HG03159 (cell line): Measurements from ENCODE around the gene FRMD7.
"Not testable (repeated sequence)": the region's sequence is repeated elsewhere in the genome, so short reads cannot be mapped to it uniquely, and the experiment has no call there.

Source experiments
- ATAC-seq: cut with Tn5 transposase; IDR thresholded peaks from one replicate; pipeline ENCODE4 v1.9.1; 2021; ENCODE audit warnings: mild to moderate bottlenecking, moderate library complexity; ENCODE audit not compliant: unreplicated experiment

The FRMD7 gene

DNA sequence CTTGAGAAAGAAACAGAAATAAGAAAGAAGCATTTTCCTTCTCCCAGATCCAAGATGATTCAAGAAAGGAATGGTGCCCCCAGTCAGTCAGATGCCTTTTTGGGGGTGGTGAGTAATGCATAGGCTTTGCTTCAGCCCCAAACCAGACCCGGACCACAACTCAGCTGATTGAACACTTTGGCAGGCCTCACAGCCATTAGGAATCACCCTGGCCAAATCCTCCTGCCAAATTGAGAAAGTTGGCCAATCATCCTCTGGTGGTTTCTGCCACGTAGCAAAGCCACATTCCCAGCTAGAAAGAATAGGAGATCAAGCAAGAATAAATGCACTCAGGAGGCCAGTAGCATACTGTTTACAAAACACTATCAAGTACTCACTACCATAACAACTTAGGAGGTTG, 33.7 kb downstream of the FRMD7 start:
- ATAC-seq = no peak

DNA sequence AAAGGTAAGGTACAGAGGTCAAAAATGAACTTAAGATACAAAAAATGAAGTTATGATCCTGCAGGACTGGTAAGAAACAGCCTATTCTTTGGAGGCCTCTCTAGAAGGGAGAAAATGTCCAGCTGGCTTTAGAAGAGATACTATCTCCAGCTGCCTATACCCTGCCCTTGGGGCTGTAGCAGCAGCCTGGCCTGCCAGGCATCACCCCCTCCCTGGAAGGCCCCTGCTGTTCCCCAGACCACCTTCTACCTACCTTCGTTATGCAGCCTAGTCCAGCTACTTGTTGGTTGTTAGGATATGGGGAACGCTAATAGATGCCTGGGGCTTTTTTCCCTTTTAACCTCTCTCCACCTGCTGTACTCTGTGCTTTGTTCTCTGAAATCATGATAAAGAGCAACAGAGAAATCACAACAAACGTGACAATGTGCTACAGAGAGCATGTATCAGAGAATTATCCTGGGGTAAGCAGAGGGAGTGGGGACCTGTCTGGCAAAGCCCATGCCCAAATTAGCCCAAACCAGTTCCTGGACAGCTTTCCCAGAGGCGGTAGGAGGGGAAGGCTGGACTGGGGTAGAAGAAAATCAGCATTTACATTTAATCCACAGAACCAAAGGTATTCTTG, 34.5 kb downstream of the FRMD7 start:
- no peak for ATAC-seq

DNA sequence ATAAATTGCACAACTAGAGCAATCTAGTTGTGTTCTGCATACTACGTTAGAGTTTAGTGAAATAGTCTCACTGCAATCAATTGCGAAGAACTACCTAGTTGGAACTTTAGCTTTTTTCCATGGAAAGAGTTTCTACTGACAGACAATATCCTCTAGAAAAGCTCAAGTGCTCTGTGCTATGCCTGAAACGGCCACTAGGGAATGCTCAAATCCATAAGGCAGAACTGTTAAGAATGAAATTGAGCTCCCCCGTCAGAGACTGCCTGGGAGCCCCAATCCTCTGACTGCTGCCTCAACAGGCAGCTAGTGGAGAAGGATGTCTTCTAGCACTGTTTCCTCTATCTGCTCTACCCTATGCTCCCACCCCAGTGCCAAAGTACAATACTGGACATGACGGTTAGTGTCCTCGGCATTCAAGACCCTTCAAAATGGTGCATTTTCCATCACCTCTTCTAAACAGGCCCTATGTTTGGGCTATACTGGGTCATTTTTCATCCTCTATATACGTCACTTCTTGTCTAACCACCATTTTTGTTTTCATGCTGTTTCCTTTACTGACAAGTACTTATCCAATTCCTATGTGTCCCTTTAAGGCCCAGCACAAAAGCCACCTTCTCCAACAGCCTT, 35.3 kb downstream of the FRMD7 start:
- ATAC-seq = peak; percentile 86

DNA sequence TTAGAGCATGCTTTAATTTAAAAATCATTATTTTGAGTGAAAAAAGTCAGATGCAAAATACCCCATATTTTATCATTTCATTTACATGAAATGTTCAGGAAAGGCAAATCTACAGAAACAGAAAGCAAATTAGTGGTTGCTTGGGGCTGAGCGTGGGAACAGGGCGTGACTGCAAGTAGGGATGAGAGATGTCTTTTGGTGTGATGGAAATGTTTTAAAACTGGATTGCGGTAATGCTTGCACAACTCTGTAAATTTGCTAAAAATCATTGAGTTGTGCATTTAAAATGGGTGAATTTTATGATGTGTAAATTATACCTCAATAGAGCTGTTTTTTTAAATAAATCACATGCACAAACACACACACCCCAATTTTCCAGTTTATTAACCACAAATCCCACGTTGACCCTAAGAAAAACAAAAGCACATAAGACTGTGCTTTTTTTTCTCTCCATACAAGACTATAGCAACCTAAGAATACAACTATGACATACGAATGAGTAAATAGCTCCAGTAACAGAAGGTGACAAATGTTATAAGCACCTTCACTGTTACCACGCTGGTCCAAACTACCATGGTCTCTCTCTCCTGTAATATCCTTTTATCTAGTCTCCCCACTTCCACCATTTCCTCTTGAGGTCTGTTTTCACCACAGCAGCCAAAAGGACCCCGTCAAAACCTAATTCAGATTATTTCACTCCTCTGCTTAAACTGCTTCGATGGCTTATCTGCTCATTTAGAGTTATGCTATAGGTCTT, 37.2 kb downstream of the FRMD7 start:
- no peak for ATAC-seq

DNA sequence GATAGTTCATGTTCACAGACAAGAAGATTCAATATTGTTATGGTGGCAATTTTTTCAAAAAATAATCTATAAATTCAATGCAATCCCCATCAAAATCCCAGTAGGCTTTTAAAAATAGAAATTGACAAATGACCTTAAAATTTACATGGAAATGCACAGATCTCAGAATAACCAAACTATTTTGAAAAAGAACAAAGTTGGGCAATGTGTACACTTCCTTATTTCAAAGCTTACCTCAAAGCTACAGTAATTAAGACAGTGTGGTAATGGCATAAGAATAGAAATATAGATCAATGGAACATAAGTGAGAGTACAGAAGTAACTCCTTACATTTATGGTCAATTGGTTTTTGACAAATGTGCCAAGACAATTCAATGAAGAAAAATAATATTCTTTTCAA, 39.0 kb downstream of the FRMD7 start:
- no peak for ATAC-seq

DNA sequence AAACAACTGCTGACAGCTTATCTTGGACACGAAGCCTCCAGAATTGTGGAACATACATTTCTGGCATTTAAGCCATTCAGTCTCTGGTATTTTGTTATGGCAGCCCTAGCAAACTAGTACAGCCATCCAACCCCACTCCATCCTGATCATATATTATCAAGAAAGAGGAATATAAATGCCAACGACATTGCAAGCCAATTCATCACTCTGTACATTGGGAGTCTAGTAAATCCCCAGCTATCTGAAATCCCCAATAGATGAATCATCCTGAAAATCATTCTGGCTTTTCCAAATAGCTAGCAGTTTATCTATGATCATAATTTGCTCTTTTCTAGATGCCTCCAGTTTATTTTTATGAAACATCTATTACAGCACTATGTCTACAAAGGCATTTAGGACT, 41.1 kb downstream of the FRMD7 start:
- ATAC-seq = no peak

DNA sequence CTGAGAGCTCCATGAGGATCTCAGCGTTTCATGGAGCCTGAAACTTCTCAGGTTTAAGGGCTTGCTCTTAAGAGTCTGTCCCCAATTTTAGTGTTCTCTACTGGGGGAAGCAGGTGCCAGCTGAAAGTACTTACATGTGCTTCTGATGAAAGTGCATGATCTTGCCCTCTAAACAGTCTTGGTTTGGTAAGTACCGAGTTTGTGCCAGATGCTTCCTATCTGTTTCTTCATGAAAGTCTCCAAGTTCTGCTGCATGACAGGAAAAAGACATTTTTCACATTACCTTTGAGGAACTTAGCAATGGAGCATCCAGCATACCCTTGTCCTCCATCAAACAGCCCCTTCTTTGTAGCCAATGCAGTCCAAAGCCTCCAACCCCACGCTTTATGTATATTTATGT, 42.0 kb downstream of the FRMD7 start:
- no peak for ATAC-seq

DNA sequence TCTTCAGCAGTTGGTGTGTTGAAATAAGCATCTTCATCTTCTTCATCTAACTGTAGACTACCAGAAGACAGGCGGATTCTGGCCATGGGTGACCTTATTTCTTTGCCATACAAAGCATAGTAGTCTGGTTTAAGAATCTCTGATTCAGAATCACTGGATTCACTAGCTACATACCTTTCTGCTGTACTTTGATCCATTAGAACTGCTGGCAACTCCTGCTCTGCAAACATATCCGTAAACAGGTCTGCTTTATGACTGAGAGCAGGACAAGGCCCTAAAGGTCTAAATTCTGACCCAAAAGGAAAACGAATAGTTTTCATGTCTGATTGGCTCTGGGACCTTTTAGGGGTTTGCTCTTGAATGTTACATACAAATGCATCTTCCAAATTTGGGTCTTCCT, 49.9 kb downstream of the FRMD7 start:
- no peak for ATAC-seq

DNA sequence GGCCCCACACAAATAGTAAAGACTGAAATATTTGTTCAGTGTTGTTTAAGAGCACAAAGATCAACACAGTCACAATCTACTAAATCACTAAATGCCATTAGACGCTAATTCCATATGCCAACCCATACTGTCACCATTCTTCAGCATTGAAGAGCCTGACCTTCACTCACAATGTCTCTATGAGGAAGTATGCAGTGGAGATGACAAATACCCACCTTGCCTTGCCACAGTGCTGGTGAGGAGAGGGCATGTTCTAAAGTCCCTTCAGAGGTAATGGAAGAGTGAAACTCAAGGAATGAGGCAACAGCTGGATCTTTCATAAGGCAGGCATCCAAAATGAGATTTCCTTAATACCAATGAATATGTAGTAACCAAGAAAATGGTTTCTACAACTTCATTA, 50.4 kb downstream of the FRMD7 start:
- no peak for ATAC-seq

DNA sequence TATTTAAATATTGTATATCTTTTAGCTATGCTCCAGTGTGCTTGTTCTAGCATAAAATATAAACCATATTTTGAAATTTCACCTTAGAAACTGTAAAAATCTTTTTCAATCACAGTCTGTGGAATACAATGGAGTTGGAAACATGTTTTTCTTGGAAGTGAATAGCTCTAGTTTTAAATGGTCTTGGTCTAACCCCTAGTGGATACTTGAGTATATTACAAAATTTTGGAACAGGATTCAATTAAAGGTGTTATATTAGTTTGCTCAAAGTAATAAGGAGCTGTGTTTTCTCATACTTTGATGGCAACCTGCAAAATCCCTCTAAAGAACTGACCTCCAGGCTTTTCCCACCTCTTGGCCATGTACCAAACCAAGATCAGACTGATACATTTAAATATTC, 56.6 kb downstream of the FRMD7 start:
- ATAC-seq = no peak

DNA sequence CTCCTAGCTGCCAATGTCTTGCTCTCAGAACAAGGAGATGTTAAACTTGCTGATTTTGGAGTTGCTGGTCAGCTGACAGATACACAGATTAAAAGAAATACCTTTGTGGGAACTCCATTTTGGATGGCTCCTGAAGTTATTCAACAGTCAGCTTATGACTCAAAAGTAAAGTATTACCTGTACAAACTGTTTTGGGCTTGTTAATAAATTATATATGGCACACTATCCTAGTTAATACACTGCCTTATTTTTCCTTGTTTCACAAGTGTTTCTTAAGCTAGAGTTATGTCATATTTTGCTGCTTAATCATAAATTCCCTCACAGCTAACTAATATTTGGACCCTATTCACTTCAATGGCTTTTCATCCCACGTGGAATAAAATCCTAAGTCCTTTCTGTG, 59.4 kb downstream of the FRMD7 start:
- no peak for ATAC-seq

DNA sequence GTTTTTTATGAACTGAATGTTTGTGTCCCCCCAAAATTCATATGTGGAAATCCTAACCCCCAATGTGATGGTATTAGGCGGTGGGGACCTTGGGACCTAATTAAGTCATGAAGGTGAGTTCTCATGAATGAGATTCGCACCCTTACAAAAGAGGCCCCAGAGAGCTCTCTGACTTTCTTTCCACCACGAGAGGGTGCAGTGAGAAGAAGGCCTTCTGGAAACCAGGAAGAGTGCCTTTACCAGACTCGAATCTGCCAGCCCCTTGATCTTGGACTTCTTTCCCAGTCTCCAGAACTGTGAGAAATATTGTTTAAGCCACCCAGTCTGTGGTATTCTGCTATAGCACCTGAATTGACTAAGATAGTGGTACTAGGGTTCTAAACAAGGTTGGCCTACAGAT, 64.0 kb downstream of the FRMD7 start:
- no peak for ATAC-seq

DNA sequence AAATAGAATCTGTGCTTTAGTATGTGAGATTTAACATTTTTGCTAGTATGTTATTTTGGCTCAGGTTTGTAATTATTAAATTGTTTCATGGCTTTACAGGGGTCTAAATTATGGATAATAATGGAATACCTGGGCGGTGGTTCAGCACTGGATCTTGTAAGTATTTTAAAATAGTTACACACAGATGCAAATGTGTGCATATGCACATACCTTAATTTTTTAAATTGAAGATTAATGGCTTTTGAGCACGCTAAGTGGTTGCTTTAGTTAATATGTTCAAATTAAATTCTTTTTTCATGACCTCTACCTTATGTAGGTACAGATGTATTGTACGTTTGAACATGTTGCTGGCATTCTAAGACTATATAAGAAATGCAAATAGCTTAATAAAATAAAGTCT, 64.5 kb downstream of the FRMD7 start:
- ATAC-seq = no peak

DNA sequence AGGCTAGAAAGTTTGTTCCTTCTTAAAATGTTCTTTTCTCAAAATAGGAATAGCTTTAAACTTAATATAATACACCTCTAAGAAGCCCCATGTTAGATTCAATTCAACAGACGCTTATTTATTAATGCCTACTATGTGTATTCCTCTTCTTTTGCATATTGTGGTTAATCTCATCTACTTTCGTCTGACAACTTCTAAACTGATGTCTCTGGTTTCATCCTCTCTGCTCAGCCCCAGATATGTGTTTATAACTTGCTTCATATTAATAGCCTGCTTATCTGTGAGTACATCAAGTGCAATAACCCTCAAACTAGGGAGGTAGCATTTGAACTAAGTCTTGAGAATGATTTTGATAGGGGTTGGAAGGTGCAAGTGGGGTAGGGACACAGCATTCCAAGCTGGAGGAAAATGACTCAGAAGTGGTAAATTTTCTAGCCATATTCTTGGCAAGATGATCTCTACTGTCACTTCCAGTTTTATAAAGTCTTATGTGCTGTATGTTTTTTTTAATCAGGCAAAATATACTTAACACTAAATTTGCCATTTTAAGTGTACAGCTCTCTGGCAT, 67.8 kb downstream of the FRMD7 start:
- ATAC-seq = no peak

DNA sequence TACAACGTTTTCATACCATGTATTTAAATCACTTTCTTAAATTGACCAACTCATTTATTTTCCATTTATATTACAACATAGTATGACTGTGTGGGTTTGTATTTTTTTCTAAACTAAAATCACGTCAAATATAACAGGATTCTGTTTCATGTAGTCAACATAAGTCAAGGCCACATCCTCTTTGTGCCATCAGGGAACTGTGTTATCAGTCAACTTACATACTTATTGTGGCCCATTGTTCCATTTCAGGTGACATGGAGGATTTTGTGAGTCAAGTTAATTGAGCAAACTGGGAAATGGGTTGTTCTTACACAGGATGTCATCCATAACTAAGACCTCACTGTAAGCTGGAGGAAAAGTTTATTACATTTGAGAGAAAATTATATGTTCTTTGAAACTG, 68.8 kb downstream of the FRMD7 start:
- no peak for ATAC-seq

DNA sequence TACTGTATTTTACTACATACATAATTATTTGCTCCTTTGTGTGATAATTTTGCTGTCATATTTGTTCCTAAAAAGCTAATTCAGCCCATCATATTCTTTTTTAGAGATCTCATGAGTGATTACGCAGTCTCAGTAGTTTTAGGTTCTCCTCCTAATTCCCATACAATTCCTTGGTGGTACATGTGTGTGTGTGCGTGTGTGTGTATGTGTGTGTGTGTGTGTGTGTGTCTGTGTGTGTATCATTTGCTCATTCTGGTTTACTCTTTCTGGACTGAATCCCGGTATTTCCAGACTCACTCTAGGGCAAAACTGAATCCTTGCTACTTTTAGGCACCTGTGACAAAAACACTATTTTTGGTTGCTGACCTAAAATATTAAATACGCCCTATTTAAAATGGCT, 69.8 kb downstream of the FRMD7 start:
- ATAC-seq = no peak

DNA sequence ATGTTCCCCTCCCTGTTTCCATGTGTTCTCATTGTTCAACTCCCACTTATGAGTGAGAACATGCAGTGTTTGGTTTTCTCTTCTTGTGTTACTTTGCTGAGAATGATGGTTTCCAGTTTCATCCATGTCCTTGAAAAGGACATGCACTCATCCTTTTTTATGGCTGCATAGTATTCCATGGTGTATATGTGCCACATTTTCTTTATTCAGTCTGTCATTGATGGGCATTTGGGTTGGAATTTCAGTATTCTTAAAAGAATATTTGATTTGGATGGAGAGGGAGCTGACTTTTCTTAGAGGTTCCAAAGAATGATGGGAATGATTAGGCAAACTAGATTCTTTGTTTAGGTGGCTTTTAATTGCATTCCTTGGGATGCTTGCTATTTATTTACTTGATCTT, 76.0 kb downstream of the FRMD7 start:
- not testable (repeated sequence) for ATAC-seq

DNA sequence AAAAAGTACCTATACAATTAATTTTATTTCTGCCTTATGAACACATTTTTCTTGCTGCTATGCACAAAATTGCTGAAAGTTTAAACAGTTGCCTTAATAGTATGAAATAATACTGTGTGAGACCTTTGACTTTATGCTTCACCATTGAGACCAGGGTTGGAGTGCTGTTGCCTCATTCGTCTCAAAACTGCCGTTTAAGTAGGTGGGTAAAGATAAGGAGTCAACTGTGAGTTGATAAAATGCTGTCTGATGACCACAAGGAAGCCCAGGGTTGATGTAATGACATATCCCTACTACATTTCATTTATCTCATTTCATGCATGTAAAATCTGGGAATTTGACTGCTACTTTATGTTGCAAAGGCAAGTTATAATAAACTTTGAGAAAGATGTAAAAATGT, 81.3 kb downstream of the FRMD7 start:
- no peak for ATAC-seq

DNA sequence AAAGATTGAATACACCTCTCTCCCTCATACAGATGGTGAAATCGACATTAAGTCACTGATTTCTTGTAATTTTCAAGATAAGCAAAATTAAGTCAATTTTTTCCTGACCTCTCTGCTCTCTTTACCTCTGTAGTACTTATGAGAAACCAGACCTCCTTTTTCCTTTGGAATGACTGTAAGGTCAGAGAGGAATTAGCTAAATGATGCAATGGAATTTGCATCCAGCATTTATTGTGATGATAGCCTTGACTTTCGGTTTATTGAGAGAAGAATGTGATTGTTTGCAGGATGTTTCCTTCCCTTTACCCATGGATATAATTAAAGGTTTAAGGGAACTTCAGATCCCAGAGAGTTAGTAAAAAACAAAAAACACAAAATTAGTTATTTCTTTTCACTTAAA, 82.4 kb downstream of the FRMD7 start:
- ATAC-seq = no peak

DNA sequence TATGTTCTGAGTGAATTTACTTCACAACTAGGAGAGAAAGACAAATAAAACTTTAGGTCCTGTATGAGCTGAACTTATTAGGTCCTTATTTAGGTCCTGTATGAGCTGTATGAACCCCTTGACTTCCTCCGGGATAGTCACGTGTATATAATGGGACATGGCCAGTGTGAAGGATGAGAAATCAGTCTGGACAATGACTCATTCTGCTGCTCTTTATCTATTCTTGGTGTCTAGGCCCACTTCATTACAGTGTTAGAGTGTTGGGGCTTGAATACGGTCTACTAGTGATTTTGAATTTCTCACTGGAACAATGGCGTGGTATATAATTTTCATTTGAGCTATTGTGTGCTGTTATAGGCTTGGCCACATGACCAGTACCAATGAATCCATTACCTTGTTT, 82.9 kb downstream of the FRMD7 start:
- no peak for ATAC-seq

DNA sequence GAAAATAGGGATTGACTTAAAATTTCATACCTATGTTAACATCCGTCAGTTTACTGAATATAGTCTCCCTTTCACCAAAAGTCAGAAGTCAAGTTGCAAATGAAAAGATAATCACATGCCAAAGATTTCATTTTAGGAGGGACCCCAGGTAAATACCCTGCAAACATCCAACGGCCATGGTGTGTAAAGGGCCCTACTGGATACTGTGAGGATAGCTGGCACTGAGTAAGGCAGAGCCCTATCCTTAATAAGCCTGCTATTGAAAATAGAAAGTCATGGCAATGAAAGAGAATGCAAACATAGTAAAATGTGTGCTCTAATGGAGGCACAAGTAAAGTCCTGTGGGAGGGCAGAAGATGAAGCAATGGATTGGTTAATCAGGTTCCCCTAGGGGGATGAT, 83.8 kb downstream of the FRMD7 start:
- ATAC-seq = no peak

DNA sequence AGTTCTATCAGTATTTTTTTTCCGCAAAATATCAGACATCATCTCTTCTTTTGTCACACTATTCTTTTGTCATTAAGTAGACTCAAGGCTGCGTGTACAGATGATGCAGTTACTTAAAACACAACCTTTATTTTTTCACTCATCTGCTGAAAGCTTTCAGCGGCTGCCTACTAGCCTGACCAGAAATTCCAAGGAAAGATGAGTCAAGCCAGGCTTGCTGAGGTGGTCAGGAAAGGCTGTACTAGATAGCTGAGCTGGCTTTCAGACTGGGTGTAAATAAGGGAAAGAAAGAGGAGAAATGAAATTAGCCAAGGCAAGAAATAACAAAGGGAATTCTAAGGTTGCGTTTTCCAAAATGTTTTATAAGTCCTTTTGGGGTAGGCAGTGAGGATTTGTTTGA, 86.8 kb downstream of the FRMD7 start:
- no peak for ATAC-seq
